ENCODE results near the gene ACVR2B. TPM values are rescaled to one million over a fixed set of nuclear protein-coding genes. Genes with fewer than 3 reads are reported as not detected.

The ACVR2B gene
- total and polyA plus RNA-seq, 2 experiments from 2014 or later, result 9.0 to 15.4 TPM

GRCh38 chr3:38526792-38527191, 73.1 kb downstream of the ACVR2B start:
- Histone ChIP-seq H3K9me3 (ENCODE audit: low read depth) (no peaks in the 10 kb centered on the region), H3K4me3 (no peak overlapping the region), H3K4me1 (ENCODE audit: insufficient read depth) (no peaks in the 10 kb centered on the region), H3K27ac (no peak overlapping the region), H3K27me3 (no peaks in the 10 kb centered on the region), H3K4me2 (no peak overlapping the region), H2AFZ (no peak overlapping the region), H4K20me1 (ENCODE audit: insufficient read depth, poor library complexity, severe bottlenecking) (no peaks in the 10 kb centered on the region), H3K36me3 (replicated peaks; ENCODE audit: insufficient read depth, low read depth) (no peaks in the 10 kb centered on the region), H3K9me2 (replicated peaks; ENCODE audit: insufficient read depth) (no peaks in the 10 kb centered on the region), H3K79me2 (no peaks in the 10 kb centered on the region)
- TF ChIP-seq CTCF (IDR thresholded peaks at IDR 0.05; ENCODE audit: poor library complexity) (no peak), EZH2 (IDR thresholded peaks at IDR 0.05; ENCODE audit: borderline replicate concordance) (no peak)
- no peak for DNase-seq (ENCODE audit: low spot score)
- WGBS (ENCODE audit: low lambda C conversion rate, missing lambda C conversion rate), result 98% methylated on average over 14 of the region's 14 CpGs

GRCh38 chr3:38528457-38528856, 74.8 kb downstream of the ACVR2B start:
- Histone ChIP-seq H3K4me3 (no peak overlapping the region), H3K27ac (no peak overlapping the region), H3K9me2 (replicated peaks; ENCODE audit: insufficient read depth) (no peaks in the 10 kb centered on the region), H3K4me2 (no peak overlapping the region), H3K9me3 (ENCODE audit: low read depth) (no peaks in the 10 kb centered on the region), H3K4me1 (ENCODE audit: insufficient read depth) (no peaks in the 10 kb centered on the region), H3K79me2 (no peaks in the 10 kb centered on the region), H2AFZ (no peak overlapping the region), H3K27me3 (no peaks in the 10 kb centered on the region), H4K20me1 (ENCODE audit: insufficient read depth, poor library complexity, severe bottlenecking) (no peaks in the 10 kb centered on the region), H3K36me3 (replicated peaks; ENCODE audit: insufficient read depth, low read depth) (no peaks in the 10 kb centered on the region)
- no peak for TF ChIP-seq EZH2 (IDR thresholded peaks at IDR 0.05; ENCODE audit: borderline replicate concordance)
- no peak for TF ChIP-seq EZH2phosphoT487 (IDR thresholded peaks at IDR 0.05; ENCODE audit: low read depth, severe bottlenecking, unreplicated experiment)
- no peak for TF ChIP-seq CTCF (IDR thresholded peaks at IDR 0.05; ENCODE audit: poor library complexity)
- no peak for DNase-seq (ENCODE audit: low spot score)
- WGBS (ENCODE audit: low lambda C conversion rate, missing lambda C conversion rate), result 100% methylated on average over 1 of the region's 1 CpG

- H3K27me3 ChIP-seq, result no peaks in the 10 kb centered on the region
- no peak overlapping the region for H3K4me2 ChIP-seq
- no peak overlapping the region for H2AFZ ChIP-seq
- H3K9me2 ChIP-seq (replicated peaks; ENCODE audit: insufficient read depth), result no peaks in the 10 kb centered on the region
- H3K4me3 ChIP-seq, result no peak overlapping the region
- no peaks in the 10 kb centered on the region for H4K20me1 ChIP-seq (ENCODE audit: insufficient read depth, poor library complexity, severe bottlenecking)
- H3K36me3 ChIP-seq (replicated peaks; ENCODE audit: insufficient read depth, low read depth), result no peaks in the 10 kb centered on the region
- 89% methylated on average over 3 of the region's 3 CpGs for WGBS (ENCODE audit: low lambda C conversion rate, missing lambda C conversion rate)
- no peak overlapping the region for H3K27ac ChIP-seq
- no peak for TF ChIP-seq EZH2 (IDR thresholded peaks at IDR 0.05; ENCODE audit: borderline replicate concordance)
- TF ChIP-seq CTCF (IDR thresholded peaks at IDR 0.05; ENCODE audit: poor library complexity), result no peak
- no peak for TF ChIP-seq EZH2phosphoT487 (IDR thresholded peaks at IDR 0.05; ENCODE audit: low read depth, severe bottlenecking, unreplicated experiment)
- DNase-seq (ENCODE audit: low spot score), result no peak
- no peaks in the 10 kb centered on the region for H3K4me1 ChIP-seq (ENCODE audit: insufficient read depth)
- no peaks in the 10 kb centered on the region for H3K79me2 ChIP-seq
- H3K9me3 ChIP-seq (ENCODE audit: low read depth), result no peaks in the 10 kb centered on the region
Measured at GRCh38 chr3:38532529-38532928, 78.8 kb downstream of the ACVR2B start.

Data from hepatocyte (in vitro differentiated cells).